HEK293 (cell line): ENCODE data around the gene RFX4.

Experiments used
- CTCF ChIA-PET: fragments of 350-600 bp; formaldehyde crosslinking; extraction: SDS; loops from one replicate; lab custom pipeline; 2021; ENCODE audit warnings: antibody characterized with exemption; lab: Yijun Ruan, JAX
- POLR2A ChIA-PET: fragments of 300-600 bp; formaldehyde crosslinking; extraction: SDS; loops from one replicate; lab custom pipeline; 2020; ENCODE audit warnings: antibody characterized with exemption, inconsistent platforms; lab: Yijun Ruan, JAX
- H3K27ac ChIP-seq: fragments of 200-500 bp; sonication (Bioruptor generic); 2 replicates; pipeline ENCODE4 v1.5.1; 2014; ENCODE audit warnings: low read depth, low read length, control low read depth, inconsistent platforms; ENCODE audit errors: extremely low read depth
- H3K36me3 ChIP-seq, 2 experiments: fragments of 200-500 bp in 1 of 2; sonication (Bioruptor generic) in 1 of 2; 1 replicate in 1 of 2; 2 replicates in 1 of 2; pipeline ENCODE4 v1.5.1; 2014 to 2017; ENCODE audit warnings: inconsistent platforms in 2 of 2, low read length in 2 of 2; ENCODE audit not compliant: control insufficient read depth in 2 of 2, insufficient read depth in 1 of 2
- H3K4me1 ChIP-seq: fragments of 200-500 bp; sonication (Bioruptor generic); 2 replicates; pipeline ENCODE4 v1.5.1; 2014; ENCODE audit warnings: mild to moderate bottlenecking, low read length, inconsistent platforms; ENCODE audit not compliant: control insufficient read depth, insufficient read depth
- H3K4me3 ChIP-seq: 2 replicates; pipeline ENCODE4 v1.5.1; 2011; ENCODE audit warnings: low read depth, mild to moderate bottlenecking, control low read depth, low read length, moderate library complexity
- H3K9me3 ChIP-seq: fragments of 200-500 bp; sonication (Bioruptor generic); 2 replicates; pipeline ENCODE4 v1.5.1; 2014; ENCODE audit warnings: low read depth, low read length, inconsistent platforms; ENCODE audit not compliant: control insufficient read depth, insufficient read depth
- BCL6B ChIP-seq: fragments of 450-650 bp; formaldehyde crosslinking; IDR thresholded peaks from 2 replicates; pipeline ENCODE4 v1.5.1; 2017; ENCODE audit warnings: missing biosample characterization, missing genetic modification characterization
- PRDM4 ChIP-seq: fragments of 450-650 bp; formaldehyde crosslinking; IDR thresholded peaks from 2 replicates; pipeline ENCODE4 v1.5.1; 2017; ENCODE audit warnings: missing biosample characterization, missing genetic modification characterization
- ZBTB11 ChIP-seq: fragments of 450-650 bp; formaldehyde crosslinking; conservative IDR thresholded peaks from 2 replicates; pipeline ENCODE4 v1.5.1; 2016; ENCODE audit warnings: low read depth, missing biosample characterization, missing genetic modification characterization
- ZBTB26 ChIP-seq: fragments of 450-650 bp; formaldehyde crosslinking; optimal IDR thresholded peaks from 2 replicates; pipeline ENCODE3; 2016; ENCODE audit warnings: missing biosample characterization, mild to moderate bottlenecking, missing genetic modification characterization
- ZBTB48 ChIP-seq: fragments of 450-650 bp; formaldehyde crosslinking; IDR thresholded peaks from 2 replicates; pipeline ENCODE4 v1.5.1; 2016; ENCODE audit warnings: missing biosample characterization, missing genetic modification characterization
- ZEB2 ChIP-seq: fragments of 450-650 bp; formaldehyde crosslinking; IDR thresholded peaks from 2 replicates; pipeline ENCODE4 v1.5.1; 2016; ENCODE audit warnings: missing biosample characterization, missing genetic modification characterization
- ZFHX2 ChIP-seq: fragments of 450-650 bp; formaldehyde crosslinking; conservative IDR thresholded peaks from 2 replicates; pipeline ENCODE4 v1.5.1; 2016; ENCODE audit warnings: missing biosample characterization, missing genetic modification characterization
- ZNF133 ChIP-seq: fragments of 450-650 bp; formaldehyde crosslinking; IDR thresholded peaks from 2 replicates; pipeline ENCODE4 v1.5.1; 2016; ENCODE audit warnings: missing biosample characterization, missing genetic modification characterization
- ZNF146 ChIP-seq: fragments of 450-650 bp; formaldehyde crosslinking; IDR thresholded peaks from 2 replicates; pipeline ENCODE4 v1.5.1; 2016; ENCODE audit warnings: missing biosample characterization, missing genetic modification characterization
- ZNF175 ChIP-seq: fragments of 450-650 bp; formaldehyde crosslinking; IDR thresholded peaks from 2 replicates; pipeline ENCODE4 v1.5.1; 2016; ENCODE audit warnings: missing biosample characterization, missing genetic modification characterization
- ZNF202 ChIP-seq: fragments of 450-650 bp; formaldehyde crosslinking; IDR thresholded peaks from 2 replicates; pipeline ENCODE4 v1.5.1; 2016; ENCODE audit warnings: missing biosample characterization, missing genetic modification characterization, borderline replicate concordance
- ZNF24 ChIP-seq: fragments of 450-650 bp; formaldehyde crosslinking; IDR thresholded peaks from 2 replicates; pipeline ENCODE4 v1.5.1; 2016; ENCODE audit warnings: missing biosample characterization, missing genetic modification characterization
- ZNF501 ChIP-seq: fragments of 450-650 bp; formaldehyde crosslinking; IDR thresholded peaks from 2 replicates; pipeline ENCODE4 v1.5.1; 2016; ENCODE audit warnings: missing biosample characterization, missing genetic modification characterization
- ZNF529 ChIP-seq: fragments of 450-650 bp; formaldehyde crosslinking; IDR thresholded peaks from 2 replicates; pipeline ENCODE4 v1.5.1; 2017; ENCODE audit warnings: missing genetic modification characterization, missing biosample characterization; ENCODE audit not compliant: insufficient replicate concordance
- ZNF76 ChIP-seq: fragments of 450-650 bp; formaldehyde crosslinking; IDR thresholded peaks from 2 replicates; pipeline ENCODE4; 2016; ENCODE audit warnings: low read depth, missing biosample characterization, missing genetic modification characterization, borderline replicate concordance
- ZNF785 ChIP-seq: fragments of 450-650 bp; formaldehyde crosslinking; IDR thresholded peaks from 2 replicates; pipeline ENCODE4 v1.5.1; 2016; ENCODE audit warnings: missing biosample characterization, missing genetic modification characterization
- ZSCAN18 ChIP-seq: fragments of 450-650 bp; formaldehyde crosslinking; IDR thresholded peaks from 2 replicates; pipeline ENCODE4 v1.5.1; 2016; ENCODE audit warnings: missing biosample characterization, missing genetic modification characterization
- ZSCAN5A ChIP-seq: fragments of 450-650 bp; formaldehyde crosslinking; IDR thresholded peaks from 2 replicates; pipeline ENCODE4 v1.5.1; 2016; ENCODE audit warnings: missing biosample characterization, missing genetic modification characterization

The RFX4 gene

GRCh38 chr12:106774005-106774807, 191.4 kb downstream of the RFX4 start, which contains the start of gene RIC8B (continued):
- peak; percentile 99 for TF ChIP-seq ZNF76
- no peak for TF ChIP-seq ZNF529 (tag by site-specific recombination)
- no peak for TF ChIP-seq ZNF133
- TF ChIP-seq, all 188 proteins: peak for 68

- ChIA-PET POLR2A (interaction anchor here (0.6 to 1.0 kb wide), 4 partner anchors 15 to 139 kb away, joined by 3 read pairs; no protein-coding TSS in a partner anchor), CTCF (interaction anchor here (0.6 to 1.4 kb wide), 3 partner anchors 60 to 551 kb away, joined by 3 to 7 read pairs (median 5); no protein-coding TSS in a partner anchor)
- H3K9me3 ChIP-seq: no peaks in the 10 kb centered on the region
- H3K4me3 ChIP-seq: peak overlapping the region; percentile 78
- H3K27ac ChIP-seq: peak overlapping the region; percentile 89; the same call in 1 of the 2 replicates
- no peaks in the 10 kb centered on the region for H3K36me3 ChIP-seq
- peaks cover 7% of the 10 kb centered on the region for H3K4me1 ChIP-seq
- no peak for TF ChIP-seq ZSCAN5A (tag by site-specific recombination)
- TF ChIP-seq ZNF785 (tag by site-specific recombination): peak; percentile 43; the same call in 1 of the 2 replicates
- peak; percentile 24; the same call in 1 of the 2 replicates for TF ChIP-seq ZBTB11 (tag by site-specific recombination)
- 0 out of 2 replicates have a peak, but pooled peaks have one; percentile 2 for TF ChIP-seq ZNF146 (tag by site-specific recombination)
- no peak for TF ChIP-seq ZSCAN18 (tag by site-specific recombination)
- peak; percentile 55 for TF ChIP-seq ZFHX2 (tag by site-specific recombination)
- TF ChIP-seq ZEB2 (tag by site-specific recombination): 0 out of 2 replicates have a peak, but pooled peaks have one; percentile 11
- peak; percentile 81 for TF ChIP-seq ZBTB26 (tag by site-specific recombination)
- TF ChIP-seq ZNF501 (tag by site-specific recombination): 0 out of 2 replicates have a peak, but pooled peaks have one; percentile 5
- 0 out of 2 replicates have a peak, but pooled peaks have one; percentile 7 for TF ChIP-seq ZNF24 (tag by site-specific recombination)
- TF ChIP-seq ZNF76: no peak
- 0 out of 2 replicates have a peak, but pooled peaks have one; percentile 11 for TF ChIP-seq PRDM4 (tag by site-specific recombination)
- TF ChIP-seq ZNF202 (tag by site-specific recombination): 0 out of 2 replicates have a peak, but pooled peaks have one; percentile 32
- no peak; the same call in 1 of the 2 replicates for TF ChIP-seq ZBTB48 (tag by site-specific recombination)
- no peak for TF ChIP-seq ZNF175 (tag by site-specific recombination)
- TF ChIP-seq BCL6B (tag by site-specific recombination): no peak
These were observed 192.2 kb downstream of the RFX4 start for GRCh38 chr12:106774808-106775524.
